Adipocyte (in vitro differentiated cells): ENCODE data around the gene ABCF2.

ENCODE experiments used
- DNase-seq: peaks from one replicate; pipeline ENCODE4 v3.0.0-alpha.2; 2015; ENCODE audit warnings: low read depth
- H3K27me3 ChIP-seq: replicated peaks from 2 replicates; pipeline ENCODE4 v1.7.0; 2013; ENCODE audit warnings: mild to moderate bottlenecking, low read length, moderate library complexity; ENCODE audit not compliant: control insufficient read depth, insufficient read depth
- H3K36me3 ChIP-seq: 2 replicates; pipeline ENCODE4 v1.7.0; 2013; ENCODE audit warnings: low read length, mild to moderate bottlenecking, moderate library complexity; ENCODE audit not compliant: control insufficient read depth, insufficient read depth, severe bottlenecking
- H3K4me1 ChIP-seq: 2 replicates; pipeline ENCODE4 v1.7.0; 2013; ENCODE audit warnings: mild to moderate bottlenecking, low read length, moderate library complexity; ENCODE audit not compliant: control insufficient read depth, insufficient read depth
- H3K4me3 ChIP-seq: 2 replicates; pipeline ENCODE4 v1.7.0; 2013; ENCODE audit warnings: mild to moderate bottlenecking, low read length, moderate library complexity
- H3K9ac ChIP-seq: 2 replicates; pipeline ENCODE4 v1.7.0; 2013; ENCODE audit warnings: mild to moderate bottlenecking, low read length, moderate library complexity
- H3K9me3 ChIP-seq: 2 replicates; pipeline ENCODE4 v1.7.0; 2013; ENCODE audit warnings: mild to moderate bottlenecking, low read length, moderate library complexity; ENCODE audit not compliant: control insufficient read depth

The ABCF2 gene

DNA sequence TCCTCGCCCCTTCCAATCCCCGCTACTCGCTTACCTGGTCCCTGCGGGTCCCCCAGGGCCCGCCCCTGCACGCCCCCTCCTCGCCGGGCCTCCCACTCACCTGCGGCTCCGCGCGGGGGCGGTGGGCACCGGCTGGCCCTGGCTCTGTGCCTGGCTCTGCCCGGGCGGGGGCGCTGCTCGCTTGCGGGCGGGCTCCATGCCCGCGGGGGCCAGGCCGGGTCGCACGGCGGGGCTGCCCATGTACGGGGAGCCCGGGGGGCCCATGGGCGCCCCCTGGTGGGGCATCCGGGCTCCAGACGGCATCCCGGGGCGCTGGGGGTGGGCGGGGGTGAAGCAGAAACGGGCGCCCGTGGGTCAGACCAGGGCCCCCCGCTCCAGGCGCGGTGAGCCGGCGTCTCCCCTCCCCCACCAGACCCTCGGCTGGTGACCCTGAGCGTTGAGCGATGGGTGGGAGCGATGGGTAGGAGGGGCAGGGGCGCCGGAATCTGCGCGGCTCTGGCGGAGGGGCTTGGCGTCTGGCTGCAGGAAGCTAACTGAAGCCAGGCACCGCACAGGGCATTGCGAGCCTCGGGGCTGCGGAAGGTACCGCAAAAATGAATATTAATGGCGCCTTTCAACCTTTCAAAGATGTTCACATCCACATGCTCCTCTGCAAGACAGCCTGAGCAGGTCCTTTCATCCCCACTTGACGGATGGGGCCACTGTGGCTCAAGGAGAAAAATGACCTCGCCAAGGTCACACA, 18.5 kb upstream of the ABCF2 start:
- H3K4me1 ChIP-seq, result peaks cover 55% of the 10 kb centered on the region
- DNase-seq, result peak; percentile 77
- no peaks in the 10 kb centered on the region for H3K9me3 ChIP-seq
- H3K9ac ChIP-seq, result peak overlapping the region; percentile 49
- peak overlapping the region; percentile 63 for H3K4me3 ChIP-seq
- H3K36me3 ChIP-seq, result peaks cover 20% of the 10 kb centered on the region
- no peaks in the 10 kb centered on the region for H3K27me3 ChIP-seq

DNA sequence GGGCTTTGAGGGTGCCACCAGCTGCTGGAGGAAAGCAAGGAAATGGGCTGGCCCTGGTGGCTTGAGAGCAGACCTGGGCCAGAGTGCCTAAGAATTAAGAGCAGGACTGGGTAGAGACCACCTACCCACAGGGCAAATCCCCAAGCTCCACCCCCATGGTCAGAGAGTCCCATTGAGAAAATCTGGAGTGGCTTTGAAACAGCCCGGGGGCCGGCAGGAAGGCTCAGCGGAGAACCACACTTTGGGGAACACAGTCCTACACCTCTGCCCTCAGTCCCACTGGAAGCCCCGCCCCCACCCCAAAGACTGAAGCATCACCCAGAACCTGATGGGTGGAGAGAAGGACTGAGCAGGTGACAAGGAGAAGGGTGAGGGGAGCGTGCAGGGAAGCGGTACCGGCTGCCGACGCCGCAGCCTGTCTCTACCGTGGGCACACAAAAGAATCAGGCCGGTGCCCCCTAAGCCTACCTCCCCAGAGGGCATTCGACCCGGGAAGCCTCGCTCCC, 17.9 kb upstream of the ABCF2 start:
- H3K36me3 ChIP-seq, result peaks cover 26% of the 10 kb centered on the region
- no peaks in the 10 kb centered on the region for H3K9me3 ChIP-seq
- H3K9ac ChIP-seq, result peak overlapping the region; percentile 49
- no peaks in the 10 kb centered on the region for H3K27me3 ChIP-seq
- DNase-seq, result no peak
- peaks cover 53% of the 10 kb centered on the region for H3K4me1 ChIP-seq
- peak overlapping the region; percentile 63 for H3K4me3 ChIP-seq

DNA sequence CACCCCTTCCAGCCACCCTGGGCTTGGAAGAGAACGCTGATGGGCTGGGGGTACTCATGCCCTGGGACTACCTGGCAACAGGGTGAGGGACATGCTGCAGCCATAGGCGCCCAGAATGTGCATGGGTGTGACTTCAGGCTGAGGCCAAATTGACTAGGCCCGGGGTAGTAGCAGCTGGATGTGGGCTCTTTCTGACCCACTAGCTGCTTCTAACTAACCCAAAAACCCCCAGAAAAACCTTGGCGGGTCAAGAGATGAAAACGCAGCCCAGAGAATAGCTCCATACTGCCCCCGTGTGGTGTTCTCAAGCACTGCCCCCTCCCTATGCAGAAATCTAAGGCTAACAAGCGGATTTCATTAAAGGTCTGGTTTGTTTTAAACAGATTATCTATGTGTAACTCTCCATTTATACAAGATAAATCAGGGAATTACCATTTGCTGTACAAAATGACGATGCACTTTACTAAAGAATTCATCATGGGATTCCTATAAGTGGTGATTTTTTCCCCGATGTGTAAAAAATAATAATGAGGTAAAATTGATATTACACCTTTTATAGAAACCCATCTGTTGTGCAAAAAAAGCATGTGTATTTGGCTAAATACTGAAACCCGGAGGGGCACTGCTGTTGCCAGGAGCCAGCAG, 17.3 kb upstream of the ABCF2 start:
- Histone ChIP-seq H3K9me3 (no peaks in the 10 kb centered on the region), H3K36me3 (peaks cover 30% of the 10 kb centered on the region), H3K9ac (peak overlapping the region; percentile 49), H3K4me1 (peaks cover 49% of the 10 kb centered on the region), H3K4me3 (no peak overlapping the region), H3K27me3 (no peaks in the 10 kb centered on the region)
- DNase-seq, result peak; percentile 83

DNA sequence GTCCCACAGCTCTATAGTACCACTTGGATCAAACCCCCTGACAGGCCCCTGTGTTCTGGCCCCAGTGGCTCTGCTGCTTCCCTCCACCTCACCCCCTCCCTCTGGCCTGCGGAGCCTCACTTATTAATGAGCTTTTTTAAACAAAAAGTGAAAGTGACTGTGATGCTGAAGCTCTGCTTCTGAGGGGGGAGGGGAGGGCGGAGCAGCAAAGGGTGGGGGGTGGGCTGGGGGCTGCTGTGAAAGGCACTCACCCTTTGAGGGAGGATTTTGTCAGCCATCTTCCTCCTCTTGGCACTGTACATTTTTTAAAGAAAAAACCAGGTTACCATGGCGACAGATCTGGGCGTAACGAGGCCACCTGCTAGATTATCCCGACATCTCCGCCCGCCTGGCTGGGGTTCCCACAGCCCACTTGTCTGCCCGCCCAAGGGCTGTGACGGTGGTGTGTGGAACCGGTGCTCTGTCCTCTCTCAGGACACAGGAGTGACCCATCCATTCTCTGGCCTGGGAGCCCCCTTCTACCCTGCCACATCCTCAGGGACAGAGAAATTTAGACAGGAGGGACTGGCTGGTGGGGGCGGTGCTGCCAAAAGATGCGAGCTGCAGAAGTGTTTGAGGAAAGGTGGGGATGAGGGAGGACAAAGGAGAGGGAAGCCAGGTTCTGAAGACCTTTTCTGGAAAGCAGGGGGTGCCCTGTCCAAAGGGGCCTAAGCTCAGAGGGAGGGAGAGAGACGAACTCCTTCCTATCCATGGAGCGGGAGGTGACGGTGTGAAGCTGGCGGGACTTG, 16.6 kb upstream of the ABCF2 start:
- H3K4me3 ChIP-seq, result no peak overlapping the region

DNA sequence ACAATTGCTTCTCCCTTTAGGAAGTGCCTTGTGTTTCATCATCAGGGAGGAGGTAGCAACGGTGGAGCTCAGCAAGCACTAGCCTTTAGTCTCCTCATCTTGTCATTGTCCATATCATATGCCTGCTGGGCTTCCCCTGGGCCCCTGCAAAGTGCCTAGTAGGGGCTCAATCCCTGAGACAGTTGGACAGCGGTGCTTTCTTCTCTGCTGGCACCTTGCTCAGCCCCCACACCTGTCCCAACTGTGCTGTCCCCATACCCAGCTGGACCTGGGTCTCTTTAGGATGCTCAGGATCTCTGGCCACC, 16.0 kb upstream of the ABCF2 start:
- Histone ChIP-seq H3K9me3 (no peaks in the 10 kb centered on the region), H3K4me3 (no peak overlapping the region), H3K9ac (peak overlapping the region; percentile 7), H3K4me1 (peaks cover 48% of the 10 kb centered on the region), H3K36me3 (peaks cover 41% of the 10 kb centered on the region), H3K27me3 (no peaks in the 10 kb centered on the region)
- DNase-seq, result no peak

More for the DNA sequence above, 16.6 kb upstream of the ABCF2 start:
- H3K27me3 ChIP-seq, result no peaks in the 10 kb centered on the region
- no peaks in the 10 kb centered on the region for H3K9me3 ChIP-seq
- peaks cover 48% of the 10 kb centered on the region for H3K4me1 ChIP-seq
- peak overlapping the region; percentile 7 for H3K9ac ChIP-seq
- H3K36me3 ChIP-seq, result peaks cover 37% of the 10 kb centered on the region
- no peak for DNase-seq

- peaks cover 44% of the 10 kb centered on the region for H3K4me1 ChIP-seq
- H3K9ac ChIP-seq, result peak overlapping the region; percentile 7
- peaks cover 47% of the 10 kb centered on the region for H3K36me3 ChIP-seq
- no peaks in the 10 kb centered on the region for H3K9me3 ChIP-seq
- H3K4me3 ChIP-seq, result no peak overlapping the region
- H3K27me3 ChIP-seq, result no peaks in the 10 kb centered on the region
- DNase-seq, result no peak
Measured at GRCh38 chr7:151242159-151243044, 15.4 kb upstream of the ABCF2 start.

- Histone ChIP-seq H3K4me1 (peaks cover 37% of the 10 kb centered on the region), H3K9ac (no peak overlapping the region), H3K9me3 (no peaks in the 10 kb centered on the region), H3K36me3 (peaks cover 54% of the 10 kb centered on the region), H3K4me3 (no peak overlapping the region), H3K27me3 (no peaks in the 10 kb centered on the region)
- DNase-seq, result no peak
Measured at GRCh38 chr7:151241755-151242096, 14.7 kb upstream of the ABCF2 start.

DNA sequence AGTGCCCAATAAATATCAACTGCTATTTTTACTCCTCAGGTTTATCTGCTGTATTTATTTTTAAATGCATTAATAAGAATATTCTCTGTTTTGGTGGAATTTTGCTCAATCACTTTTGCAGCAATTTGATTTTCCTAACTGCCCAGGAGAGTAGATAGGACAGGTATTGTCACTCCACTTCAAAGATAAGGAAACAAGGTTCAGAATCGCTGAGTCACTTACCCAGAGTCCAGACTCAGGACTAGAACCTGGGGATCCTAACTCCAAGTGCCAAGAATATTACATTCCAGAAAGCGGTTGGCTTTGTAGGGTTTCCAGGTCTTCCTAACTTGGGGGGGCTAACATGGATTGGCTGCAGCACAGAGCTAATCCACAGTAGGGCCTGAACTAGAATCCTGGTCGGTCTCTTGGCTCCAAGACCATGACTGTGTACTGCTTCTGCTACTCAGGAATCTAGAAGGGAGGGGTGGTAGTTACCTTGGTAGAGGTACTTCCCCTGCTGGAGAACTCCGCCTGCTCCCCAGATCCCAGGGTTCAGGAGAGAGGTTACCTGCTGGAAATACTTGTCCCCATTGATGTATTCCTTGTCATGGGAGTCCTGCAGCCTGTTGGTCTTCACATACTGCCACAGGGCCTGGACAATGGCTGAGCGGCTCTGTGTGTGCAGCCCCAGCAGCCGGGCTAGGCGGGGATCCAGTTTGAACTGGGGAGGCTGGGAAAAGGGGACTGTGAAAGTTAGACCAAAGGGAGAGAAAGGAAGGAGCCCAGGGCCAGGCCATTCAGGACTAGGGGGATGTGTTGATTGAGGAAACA, 14.1 kb upstream of the ABCF2 start:
- no peak for DNase-seq
- Histone ChIP-seq H3K36me3 (peaks cover 60% of the 10 kb centered on the region), H3K27me3 (no peaks in the 10 kb centered on the region), H3K9ac (no peak overlapping the region), H3K9me3 (no peaks in the 10 kb centered on the region), H3K4me1 (peaks cover 31% of the 10 kb centered on the region), H3K4me3 (no peak overlapping the region)

DNA sequence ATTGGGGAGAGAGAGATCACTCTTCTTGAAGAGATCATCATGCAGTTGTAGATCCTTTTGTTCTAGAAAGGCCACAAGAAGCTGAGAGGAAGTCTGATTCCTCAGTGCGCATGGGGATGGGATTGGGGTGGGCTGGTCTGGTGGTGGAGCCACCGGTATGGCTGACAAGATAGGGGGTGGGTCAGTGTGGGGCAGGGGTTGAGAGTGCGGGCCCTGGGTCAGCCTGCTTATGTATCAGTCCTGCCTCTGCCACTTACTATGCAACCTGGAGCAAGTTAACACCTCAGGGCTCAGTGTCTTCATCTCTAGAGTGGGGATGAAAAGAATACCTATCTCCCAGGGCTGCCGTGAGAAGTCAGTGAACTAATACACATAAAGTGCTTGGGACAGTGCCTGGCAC, 13.5 kb upstream of the ABCF2 start:
- H3K36me3 ChIP-seq, result peaks cover 66% of the 10 kb centered on the region
- H3K9me3 ChIP-seq, result no peaks in the 10 kb centered on the region
- H3K4me1 ChIP-seq, result peaks cover 25% of the 10 kb centered on the region
- DNase-seq, result no peak
- no peaks in the 10 kb centered on the region for H3K27me3 ChIP-seq
- peak overlapping the region; percentile 49 for H3K9ac ChIP-seq
- H3K4me3 ChIP-seq, result no peak overlapping the region

- Histone ChIP-seq H3K27me3 (no peaks in the 10 kb centered on the region), H3K36me3 (peaks cover 72% of the 10 kb centered on the region), H3K4me1 (peaks cover 24% of the 10 kb centered on the region), H3K4me3 (no peak overlapping the region), H3K9me3 (no peaks in the 10 kb centered on the region), H3K9ac (peak overlapping the region; percentile 49)
- DNase-seq, result no peak
Measured at GRCh38 chr7:151239837-151240459, 12.9 kb upstream of the ABCF2 start.
